HEK293T (cell line): ENCODE data around the gene GMDS.

Source experiments
- BHLHE40 ChIP-seq: fragments of 450-650 bp; IDR thresholded peaks from 2 replicates; pipeline ENCODE4 v1.6.1; 2016; ENCODE audit warnings: mild to moderate bottlenecking, moderate library complexity, borderline replicate concordance
- TARDBP ChIP-seq: fragments of 450-650 bp; IDR thresholded peaks from 2 replicates; pipeline ENCODE4 v1.6.1; 2016
- ZNF384 ChIP-seq: fragments of 450-650 bp; IDR thresholded peaks from 2 replicates; pipeline ENCODE4 v1.6.1; 2016

DNA sequence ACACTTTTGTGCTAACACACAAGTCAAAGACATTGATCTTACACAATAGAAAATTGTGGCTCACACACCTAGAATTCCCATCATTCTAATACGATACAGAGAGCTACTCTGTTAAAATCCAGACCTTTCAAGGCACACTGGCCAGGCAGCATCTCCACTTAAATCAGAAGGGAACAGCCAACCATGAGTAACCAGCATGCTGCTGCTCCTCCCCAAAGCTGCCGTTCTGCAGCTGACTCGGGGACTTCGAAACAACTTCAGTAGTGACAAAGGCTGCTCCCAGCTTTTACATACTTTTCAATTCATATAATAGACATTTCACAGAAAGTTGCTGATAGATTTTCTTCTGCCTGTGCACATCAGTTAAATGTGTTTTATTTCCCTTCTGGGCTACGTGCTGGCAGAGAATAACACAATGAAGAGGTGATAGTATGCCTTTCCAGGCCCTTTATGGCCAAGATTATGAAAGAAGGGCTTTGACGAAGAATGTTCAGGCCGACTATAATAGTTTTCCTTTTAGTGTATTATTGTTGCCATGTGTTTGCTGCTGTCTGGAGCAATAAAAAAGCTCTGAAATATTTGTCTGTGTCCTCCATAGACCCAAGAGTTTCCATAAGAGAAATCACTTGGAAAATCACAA is 159.0 kb downstream of the GMDS start:
- TF ChIP-seq TARDBP = no peak
- no peak for TF ChIP-seq ZNF384
- TF ChIP-seq BHLHE40 = no peak
